Frontal cortex (tissue), 4 donors: ENCODE results near the gene ACOT11. TPM values are rescaled to one million over a fixed set of nuclear protein-coding genes. Genes with fewer than 3 reads are reported as not detected.

Experiments used
- DNase-seq, 2 donors: peaks; one replicate each; pipeline ENCODE4 v3.0.0; 2012; ENCODE audit warnings: low spot score in 2 of 2
- FAIRE-seq: peaks from 2 replicates; lab custom pipeline; 2012; peaks lifted over from hg19 to GRCh38; lab: Jason Lieb, UNC
- total RNA-seq: library from RNA; depleted of rRNA; stranded (reverse); fragments of >200 nt; gene quantifications from one replicate; pipeline ENCODE4 v1.2.3, GENCODE V29; 2014
- donor health status: control.
- donor health status: control.
- donor health status: control.

Gene ACOT11
- total RNA-seq, 1 donor from 2014 or later, result 1.2 TPM

GRCh38 chr1:54604572-54605370 is 56.7 kb downstream of the ACOT11 start:
- no peak for DNase-seq
- FAIRE-seq, result no peak

DNA sequence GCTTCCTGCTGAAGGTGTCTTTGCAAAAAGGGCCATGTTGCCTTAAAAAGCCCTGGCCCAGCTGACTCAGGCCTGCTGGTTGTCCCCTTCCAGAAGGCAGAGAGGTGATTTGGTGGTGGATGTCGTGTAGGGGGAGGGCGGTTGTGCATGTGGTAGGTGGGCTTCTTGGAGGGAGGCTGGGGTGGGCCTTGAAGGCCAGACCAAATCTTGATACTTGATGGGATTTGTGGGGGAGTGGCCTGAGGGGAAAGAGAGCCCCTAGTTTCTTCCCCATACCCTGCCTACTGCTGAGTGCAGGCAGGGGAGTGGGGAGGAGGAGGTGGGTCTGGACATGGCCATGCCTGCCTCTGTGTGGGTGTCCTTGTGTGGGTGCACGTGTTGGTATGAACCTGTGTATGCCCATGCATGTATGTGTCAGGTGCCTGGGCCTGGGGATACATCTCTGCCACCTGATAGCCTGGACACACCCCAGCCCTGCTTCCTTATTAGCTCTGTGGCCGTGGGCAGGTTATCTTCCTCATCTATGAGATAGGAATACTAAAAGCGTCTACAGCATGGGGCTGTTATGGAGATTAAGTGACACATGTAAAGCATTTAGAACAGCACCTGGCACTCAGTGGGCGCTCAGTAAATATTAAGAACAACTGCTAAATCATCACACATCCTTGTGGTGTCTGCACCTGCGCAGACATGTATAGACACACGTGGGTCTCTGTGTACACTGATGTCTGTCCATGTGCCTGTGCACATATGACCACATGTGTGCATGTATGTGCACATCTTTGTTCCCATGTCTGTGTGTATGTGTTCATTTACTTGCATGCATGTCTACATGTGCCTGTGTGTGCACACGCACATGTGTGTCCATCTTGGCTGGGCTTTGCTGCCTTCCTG is 58.3 kb downstream of the ACOT11 start:
- DNase-seq, result no peak
- no peak for FAIRE-seq

DNA sequence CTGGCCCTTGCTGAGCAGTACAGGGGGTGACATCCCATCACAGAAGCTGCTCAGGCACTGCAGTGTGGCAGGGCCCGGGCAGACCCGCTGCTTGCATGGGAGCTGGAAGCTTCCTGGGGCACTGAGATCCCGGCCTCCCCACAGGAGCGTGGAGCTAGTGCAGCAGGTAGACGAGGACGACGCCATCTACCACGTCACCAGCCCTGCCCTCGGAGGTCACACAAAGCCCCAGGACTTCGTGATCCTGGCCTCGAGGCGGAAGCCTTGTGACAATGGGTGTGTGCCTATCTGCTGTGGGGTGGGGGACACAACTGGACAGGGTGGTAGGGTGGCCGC is 58.9 kb downstream of the ACOT11 start:
- DNase-seq (no peak), FAIRE-seq (no peak)

GRCh38 chr1:54607821-54608565 is 60.0 kb downstream of the ACOT11 start:
- no peak for DNase-seq
- no peak for FAIRE-seq

- DNase-seq (no peak), FAIRE-seq (no peak)
Observed at GRCh38 chr1:54608566-54609230, 60.7 kb downstream of the ACOT11 start.

DNA sequence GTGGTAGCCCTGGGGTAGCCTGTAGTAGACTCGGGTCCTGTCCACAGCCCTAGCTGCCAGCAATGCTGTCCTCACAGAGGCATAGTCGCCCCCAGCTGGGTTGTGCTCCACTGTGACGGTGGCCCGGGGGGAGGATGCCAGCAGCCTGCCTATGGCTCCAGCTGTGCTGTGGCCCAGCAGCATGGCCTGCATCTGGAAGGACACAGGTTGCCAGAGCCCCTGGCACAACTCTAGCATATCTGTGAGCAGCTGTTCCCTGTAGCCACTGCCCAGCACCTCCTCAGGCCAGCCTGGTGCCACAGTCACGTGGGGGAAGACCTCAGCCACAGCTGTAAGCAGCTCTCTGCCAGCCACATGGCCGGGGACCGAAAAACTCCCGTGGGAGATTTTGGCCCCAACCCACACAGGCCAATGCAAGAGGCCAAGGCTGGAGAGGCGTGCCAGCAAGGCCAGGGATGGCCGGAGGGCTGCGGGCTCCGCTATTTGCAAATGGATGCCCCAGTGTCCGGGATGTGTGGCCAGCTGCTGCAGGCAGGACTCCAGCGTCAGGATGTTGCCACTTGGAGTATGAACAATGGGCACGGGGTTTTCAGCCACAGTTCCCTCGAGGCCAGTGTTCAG is 61.4 kb downstream of the ACOT11 start:
- FAIRE-seq (no peak), DNase-seq (peak in 1 of 2 donors; percentile 38)

DNA sequence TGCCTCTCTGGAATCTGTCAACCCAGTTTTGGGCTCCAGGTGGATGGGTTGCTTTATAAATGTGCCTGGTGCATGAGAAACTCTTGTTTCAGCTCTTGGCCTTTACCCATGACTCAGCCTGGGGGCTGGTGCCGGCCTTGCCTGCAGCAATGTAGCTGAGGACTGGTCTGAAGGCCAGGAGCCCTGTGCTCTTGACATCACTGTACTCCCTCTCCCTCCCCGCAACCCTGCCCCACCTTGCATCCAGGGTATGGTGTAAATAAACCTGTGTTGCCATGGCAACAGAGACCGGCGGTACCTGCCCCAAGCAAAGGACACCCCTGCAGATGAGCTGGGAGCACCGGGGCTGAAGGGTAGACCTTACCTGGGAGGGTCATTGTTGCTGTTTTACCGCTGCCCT is 62.0 kb downstream of the ACOT11 start:
- DNase-seq (no peak), FAIRE-seq (no peak)

GRCh38 chr1:54610601-54611580 is 62.9 kb downstream of the ACOT11 start:
- no peak for DNase-seq
- FAIRE-seq, result no peak

DNA sequence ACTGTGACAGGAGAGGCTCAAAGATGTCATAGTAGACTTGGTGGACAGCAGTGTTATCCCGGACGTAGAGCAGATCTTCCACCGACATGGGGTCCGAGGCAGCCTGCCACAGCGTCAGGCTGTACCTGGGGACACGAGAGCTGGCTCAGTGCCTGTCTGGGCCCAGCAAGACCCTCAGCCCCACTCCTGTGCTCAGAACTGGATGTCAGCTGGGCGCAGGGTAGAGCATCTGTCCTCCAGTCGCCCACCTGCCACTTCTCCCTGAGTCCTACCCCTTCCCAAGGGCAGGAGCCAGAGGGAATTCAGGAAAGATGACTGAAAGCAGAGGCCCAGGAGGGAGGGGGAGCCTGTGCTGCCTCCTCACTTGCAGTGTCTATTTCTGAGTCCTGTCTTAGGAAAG is 63.6 kb downstream of the ACOT11 start:
- FAIRE-seq (no peak), DNase-seq (no peak)

DNA sequence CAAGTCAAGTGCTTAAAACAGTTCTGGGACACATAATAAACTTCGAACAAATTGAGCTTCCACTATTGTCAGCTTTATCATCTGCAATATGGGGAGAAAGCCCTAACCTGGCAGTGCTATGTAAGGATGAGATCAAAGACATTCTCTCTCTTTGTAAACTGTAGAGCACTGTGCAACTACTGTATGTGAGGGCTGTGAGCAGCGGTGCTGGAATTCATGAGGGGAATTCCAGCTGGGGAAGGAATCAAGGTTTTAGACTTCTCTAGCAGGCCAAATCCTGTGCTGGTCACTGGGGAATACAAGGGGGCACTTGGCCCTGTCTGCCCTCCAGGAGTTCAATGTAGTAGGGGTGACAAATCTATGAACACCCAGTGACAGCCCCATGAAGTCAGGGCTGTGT is 66.0 kb downstream of the ACOT11 start:
- FAIRE-seq (no peak), DNase-seq (no peak)

GRCh38 chr1:54614563-54614962 is 66.5 kb downstream of the ACOT11 start:
- DNase-seq (no peak), FAIRE-seq (no peak)

DNA sequence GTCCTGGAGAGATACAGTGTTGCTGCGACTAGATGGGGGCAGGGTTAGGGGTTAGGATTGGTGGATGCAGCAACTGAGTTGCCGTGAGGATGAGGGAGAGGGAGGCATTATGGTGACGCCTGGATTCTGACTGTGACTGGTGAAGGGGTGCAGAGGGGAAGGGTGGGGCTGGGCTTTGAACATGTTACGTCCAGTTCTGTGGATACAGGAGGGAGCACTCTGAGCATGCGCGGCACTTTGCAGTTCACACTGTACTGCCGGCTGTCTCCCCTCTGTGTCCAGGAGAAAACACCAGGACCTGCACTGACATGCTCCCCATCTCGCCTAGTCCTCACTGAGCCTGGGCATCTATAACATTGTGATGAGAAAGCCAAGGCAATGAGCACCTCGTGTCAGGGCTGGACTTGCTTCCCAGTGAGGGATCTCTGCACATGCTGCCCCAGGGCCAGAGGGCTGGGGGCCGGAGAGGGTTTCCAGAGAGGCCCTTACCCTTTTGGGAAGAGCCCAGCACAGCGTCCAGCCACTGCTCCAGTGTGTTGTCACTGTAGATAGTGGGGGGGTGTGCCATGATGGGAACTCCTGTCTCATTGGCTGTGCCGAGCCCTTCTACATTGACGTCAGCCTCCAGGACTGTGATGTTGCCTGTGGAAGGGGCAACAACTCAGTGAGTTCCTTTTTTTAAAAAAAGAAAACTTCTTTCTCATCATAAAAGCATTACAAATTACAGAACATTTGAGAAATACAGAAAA is 67.7 kb downstream of the ACOT11 start:
- DNase-seq (no peak), FAIRE-seq (no peak)

GRCh38 chr1:54619749-54620148 is 71.7 kb downstream of the ACOT11 start:
- DNase-seq (no peak), FAIRE-seq (no peak)

DNA sequence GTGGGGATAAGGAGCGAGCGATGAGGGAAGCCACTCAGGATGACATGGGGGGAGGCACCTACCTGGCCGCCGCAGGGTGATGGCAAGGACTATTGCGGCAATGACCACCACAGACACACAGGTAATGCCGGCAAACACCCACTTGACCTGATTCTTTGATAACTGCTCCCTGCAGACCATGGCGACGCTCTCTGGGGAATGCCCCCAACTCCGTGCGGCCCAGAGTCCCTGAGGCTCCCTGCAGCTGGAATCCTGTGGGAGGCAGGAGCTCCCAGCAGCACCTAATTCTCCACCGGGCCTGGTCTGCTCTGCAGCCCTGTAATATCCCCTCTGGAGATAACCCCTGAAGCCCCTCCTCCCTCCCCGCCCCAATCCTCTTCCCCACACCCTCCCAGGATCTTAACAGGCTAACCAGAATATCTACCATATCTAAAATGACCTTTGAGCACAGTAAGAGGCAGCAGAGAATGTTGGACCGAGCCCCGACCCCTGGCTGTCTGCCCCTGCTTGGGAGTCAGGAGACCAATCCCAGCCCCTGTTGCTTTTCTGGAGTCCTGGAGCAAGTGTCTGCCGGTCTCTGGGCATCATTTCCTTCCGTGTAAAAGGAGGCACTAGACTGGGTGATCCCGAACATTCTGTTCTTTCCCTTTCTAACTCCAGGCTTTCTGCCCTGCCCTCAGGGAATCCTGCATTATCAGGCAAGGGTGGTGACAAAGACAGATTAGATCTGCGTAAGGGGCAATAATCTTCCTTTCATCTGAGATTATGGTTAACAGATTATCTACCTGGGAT is 75.4 kb downstream of the ACOT11 start, which contains the start of gene FAM151A:
FAM151A (minus strand) TSS at position 310 of the 792 bp plus-strand sequence; CDS start at position 180, 130 bp downstream.
- FAIRE-seq (no peak), DNase-seq (no peak)

DNA sequence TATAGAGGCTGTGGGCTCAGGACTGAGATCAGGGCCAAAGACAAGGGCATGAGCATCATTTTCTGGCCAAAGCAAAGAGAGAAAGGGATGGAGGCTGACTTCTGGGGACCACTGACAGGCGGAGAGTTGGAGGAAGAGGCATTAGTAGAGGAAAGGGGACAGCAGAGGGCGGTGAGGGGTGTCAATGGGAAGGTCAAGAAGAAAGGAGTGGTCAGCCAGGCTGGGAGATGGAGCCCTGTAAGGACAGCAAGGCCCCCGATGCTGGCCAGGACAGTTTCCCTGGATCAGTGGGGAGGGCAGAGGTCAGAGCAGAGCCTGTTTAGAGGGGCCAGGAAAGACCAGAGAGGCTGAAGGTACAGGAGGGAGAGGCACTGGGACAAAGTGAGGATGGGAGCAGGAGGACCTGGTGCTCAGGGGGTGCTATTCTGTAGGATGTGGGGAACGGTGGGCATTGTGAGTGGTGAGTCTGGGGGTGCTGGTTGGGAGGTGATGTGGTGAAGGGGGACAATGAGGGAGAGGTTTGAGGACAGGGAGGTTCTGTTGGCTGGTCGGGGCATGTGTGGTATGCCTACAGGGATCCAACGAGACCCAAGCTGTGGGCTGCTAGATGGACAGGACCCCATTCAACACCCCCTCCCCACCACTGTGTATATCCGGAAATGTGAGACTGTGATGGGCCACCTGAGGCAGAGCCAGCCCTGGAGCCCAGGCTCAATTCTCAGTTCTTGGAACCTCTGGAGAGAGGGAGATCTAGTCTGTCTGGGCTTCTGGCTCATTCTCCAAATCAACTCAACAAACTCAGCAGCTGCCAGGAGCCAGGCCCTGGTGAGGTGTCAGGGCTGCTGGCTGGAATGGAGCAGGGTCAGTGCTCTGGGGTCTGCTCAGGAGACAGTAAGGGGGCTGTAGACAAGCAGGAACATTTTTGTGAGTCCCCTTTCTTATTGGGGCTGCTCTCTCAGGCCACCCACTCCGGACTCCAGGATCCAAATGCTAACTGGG is 76.7 kb downstream of the ACOT11 start:
- DNase-seq (no peak), FAIRE-seq (no peak)

DNA sequence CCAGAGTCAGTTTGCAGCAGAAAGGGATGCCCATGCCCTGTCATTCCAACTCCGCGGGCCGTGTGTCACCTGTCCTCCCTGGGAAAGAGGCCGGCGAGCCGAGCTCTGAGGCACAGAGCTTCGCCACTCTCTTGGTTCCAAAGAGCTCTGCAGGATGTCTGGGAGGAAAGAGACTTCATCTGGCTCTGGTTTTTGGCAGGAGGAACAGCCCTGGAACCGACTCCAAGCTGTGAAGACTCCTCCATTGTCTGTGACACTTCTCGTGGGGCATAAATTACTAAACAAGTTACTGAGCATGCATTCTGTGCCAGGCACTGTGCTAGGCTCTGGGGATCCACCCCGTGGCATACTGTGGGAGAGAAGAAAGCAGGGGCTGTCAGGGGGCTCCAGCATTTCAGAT is 79.2 kb downstream of the ACOT11 start:
- no peak for FAIRE-seq

More for the DNA sequence above, 79.2 kb downstream of the ACOT11 start:
- DNase-seq, result no peak
